HUDEP-2 (cell line): ENCODE data around the gene UBE4B.
"Not testable (repeated sequence)": the region's sequence is repeated elsewhere in the genome, so short reads cannot be mapped to it uniquely, and the experiment has no call there.

Source experiments
- DNase-seq, 76 experiments: peaks; one replicate each; lab custom pipeline; 2025; ENCODE audit not compliant: unreplicated experiment in 76 of 76; lab: John Stamatoyannopoulos, UW

UBE4B gene

GRCh38 chr1:10068605-10069294, 36.0 kb downstream of the UBE4B start:
- DNase-seq: no peak

GRCh38 chr1:10070206-10070605, 37.4 kb downstream of the UBE4B start:
- no peak for DNase-seq

GRCh38 chr1:10071640-10072039, 38.9 kb downstream of the UBE4B start:
- DNase-seq: no peak

DNA sequence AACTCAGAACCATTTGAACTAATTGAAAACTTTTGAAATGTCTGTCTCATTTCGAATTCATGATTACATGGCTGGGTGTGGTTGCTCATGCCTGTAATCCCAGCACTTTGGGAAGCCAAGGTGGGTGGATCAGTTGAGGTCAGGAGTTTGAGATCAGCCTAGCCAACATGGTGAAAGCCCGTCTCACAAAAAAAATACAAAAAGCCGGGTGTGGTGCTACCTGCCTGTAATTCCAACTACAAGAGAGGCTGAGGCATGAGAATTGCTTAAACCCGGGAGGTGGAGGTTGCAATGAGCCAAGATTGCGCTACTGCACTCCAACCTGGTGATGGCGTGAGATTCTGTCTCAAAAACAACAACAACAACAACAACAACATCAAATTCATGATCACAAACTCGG, 40.6 kb downstream of the UBE4B start:
- not testable (repeated sequence) for DNase-seq

GRCh38 chr1:10074059-10074851, 41.5 kb downstream of the UBE4B start:
- DNase-seq: peak in 22 of 76 experiments; percentile 3 to 47 (median 20)

DNA sequence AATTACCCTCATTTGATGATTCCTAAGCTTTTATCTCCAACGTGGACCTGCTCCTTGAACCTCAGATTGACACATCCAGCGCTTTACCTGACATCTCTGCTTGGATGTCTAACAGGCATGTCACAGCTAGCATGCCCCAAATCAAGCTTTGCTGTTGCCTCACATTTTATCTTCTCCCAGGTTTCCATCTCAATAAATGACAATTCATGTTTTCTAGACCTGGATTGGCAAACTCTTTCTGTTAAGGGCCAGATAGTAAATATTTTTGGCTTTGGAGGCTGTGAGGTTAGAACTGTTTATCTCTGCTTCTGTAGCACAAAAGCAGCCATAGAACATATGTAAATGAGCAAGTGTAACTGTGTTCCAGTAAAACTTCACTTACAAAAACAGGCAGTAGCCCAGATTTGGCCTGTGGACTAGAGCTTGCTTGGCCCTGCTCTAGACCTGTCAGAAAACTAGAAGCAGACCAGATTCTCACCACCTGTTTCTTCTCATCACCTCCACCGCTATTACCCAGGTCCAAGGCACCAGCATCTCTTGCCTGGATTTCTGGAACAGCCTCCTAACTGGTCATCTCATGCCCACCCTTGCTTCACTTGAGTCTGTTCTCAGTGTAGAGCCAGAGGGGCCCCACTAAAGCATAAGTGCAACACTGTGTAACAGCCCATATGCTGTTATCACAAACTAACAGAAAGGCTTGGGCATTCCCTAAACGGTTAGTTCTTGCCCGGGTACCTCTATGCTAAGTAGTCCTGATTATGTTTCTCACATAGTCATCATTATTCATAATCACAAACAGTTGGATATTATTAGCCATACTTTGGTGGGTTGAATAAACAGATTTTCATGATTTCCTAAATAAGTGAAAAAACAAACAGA, 42.3 kb downstream of the UBE4B start:
- DNase-seq: peak in 3 of 76 experiments; percentile 5 to 14 (median 13)

GRCh38 chr1:10075732-10076131, 43.0 kb downstream of the UBE4B start:
- DNase-seq: no peak

DNA sequence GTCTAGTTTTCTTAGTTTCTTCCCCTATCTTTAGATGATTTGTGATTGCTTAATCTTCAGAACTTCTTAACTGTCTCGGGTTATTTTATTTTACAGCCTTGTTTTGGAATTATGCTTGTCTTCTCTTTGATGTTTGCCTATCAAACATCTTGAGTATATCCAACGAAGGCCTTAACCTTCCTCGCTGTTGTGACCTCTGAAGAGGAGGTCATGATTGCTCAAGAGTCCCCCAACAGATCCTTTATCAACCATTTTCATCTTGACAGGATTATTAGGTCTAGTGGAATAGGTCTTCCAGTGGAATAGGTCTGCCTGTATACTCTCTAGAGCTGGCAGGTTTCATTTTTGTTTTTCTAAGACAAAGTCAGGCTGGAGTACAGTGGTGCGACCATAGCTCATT, 45.7 kb downstream of the UBE4B start:
- no peak for DNase-seq

DNA sequence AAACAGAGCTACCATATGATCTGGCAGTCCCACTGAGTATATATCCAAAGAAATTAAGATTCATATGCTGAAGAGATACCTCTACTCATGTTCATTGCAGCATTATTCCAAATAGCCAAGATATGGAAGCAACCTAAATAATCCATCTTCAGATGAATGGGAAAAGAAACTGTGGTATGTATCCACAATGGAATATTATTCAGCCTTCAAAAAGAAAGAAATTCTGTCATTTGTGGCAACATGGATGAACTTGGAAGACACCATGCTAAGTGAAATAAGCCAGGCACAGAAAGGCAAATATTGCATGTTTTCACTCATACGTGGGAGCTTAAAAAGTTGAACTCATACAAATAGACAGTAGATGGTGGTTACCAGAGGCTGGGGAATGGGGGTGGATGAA, 47.8 kb downstream of the UBE4B start:
- no peak for DNase-seq

GRCh38 chr1:10082785-10083479, 50.2 kb downstream of the UBE4B start:
- no peak for DNase-seq

GRCh38 chr1:10084045-10084444, 51.3 kb downstream of the UBE4B start:
- no peak for DNase-seq

DNA sequence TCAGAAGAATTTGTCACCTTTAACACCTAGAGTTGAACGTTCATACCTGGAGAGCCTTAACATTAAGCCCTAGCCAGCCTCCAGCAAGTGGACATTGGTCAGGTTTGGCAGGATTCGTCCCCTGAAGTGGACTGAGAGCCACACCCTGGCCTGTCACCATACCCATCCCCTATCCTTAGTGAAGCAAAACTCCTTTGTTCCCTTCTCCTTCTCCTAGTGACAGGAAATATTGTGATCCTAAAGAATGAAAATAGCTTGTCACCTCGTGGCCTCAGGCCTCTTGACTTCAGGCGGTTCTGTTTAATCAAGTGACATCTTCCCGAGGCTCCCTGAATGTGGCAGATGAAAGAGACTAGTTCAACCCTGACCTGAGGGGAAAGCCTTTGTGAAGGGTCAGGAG, 52.3 kb downstream of the UBE4B start:
- DNase-seq: no peak

- no peak for DNase-seq
These were observed 54.5 kb downstream of the UBE4B start for GRCh38 chr1:10087210-10087609.

DNA sequence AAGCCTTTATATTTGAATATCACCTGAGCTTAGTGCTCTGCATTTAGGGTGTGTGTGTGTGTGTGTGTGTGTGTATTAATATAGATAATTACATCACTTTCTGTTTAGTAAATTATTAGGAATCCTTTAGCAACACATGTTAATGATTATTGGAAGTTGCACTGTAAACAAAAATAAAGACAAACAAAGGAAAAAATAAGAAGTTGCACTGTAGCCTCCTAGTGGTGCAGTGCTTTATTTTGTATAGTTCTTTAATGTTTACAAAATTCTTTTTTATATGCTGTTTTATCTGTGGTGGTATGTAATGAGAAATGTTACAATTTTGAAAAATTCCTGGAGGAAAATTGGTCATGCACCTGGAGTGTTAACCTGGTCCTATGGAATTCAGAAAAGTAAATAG, 69.2 kb downstream of the UBE4B start:
- no peak for DNase-seq

DNA sequence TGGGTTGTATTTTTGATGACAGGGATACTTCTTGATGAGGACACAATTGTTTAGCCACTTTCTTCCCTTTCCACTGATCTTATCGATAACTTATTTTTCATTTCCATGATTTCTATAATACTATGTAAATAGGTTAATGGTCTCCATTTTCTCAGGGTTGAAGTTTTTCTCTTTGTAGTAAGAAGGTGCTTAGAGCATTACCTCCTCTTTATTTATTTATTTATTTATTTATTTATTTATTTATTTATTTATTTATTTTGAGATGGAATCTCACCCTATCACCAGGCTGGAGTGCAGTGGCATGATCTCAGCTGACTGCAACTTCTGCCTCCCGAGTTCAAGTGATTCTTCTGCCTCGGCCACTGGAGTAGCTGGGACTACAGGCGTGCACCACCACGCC, 70.4 kb downstream of the UBE4B start:
- DNase-seq: no peak

DNA sequence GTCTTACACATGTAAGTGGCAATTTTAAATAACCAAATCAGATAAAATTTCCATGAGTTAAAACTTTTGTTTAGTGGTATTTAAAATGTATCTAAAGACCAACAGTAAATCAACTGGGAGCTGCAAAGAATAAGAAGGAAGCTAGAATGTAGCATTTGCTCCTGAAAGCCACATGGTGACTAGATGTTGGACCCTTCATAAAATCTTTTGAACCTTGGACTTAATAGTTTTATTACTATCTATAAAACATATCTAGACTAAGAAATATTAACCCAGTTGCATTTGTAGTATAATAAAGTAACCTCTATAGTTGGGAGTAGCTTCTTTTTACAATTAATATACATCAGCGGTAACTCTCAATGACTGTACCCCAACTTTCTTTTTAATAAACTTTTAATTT, 72.1 kb downstream of the UBE4B start:
- DNase-seq: no peak

DNA sequence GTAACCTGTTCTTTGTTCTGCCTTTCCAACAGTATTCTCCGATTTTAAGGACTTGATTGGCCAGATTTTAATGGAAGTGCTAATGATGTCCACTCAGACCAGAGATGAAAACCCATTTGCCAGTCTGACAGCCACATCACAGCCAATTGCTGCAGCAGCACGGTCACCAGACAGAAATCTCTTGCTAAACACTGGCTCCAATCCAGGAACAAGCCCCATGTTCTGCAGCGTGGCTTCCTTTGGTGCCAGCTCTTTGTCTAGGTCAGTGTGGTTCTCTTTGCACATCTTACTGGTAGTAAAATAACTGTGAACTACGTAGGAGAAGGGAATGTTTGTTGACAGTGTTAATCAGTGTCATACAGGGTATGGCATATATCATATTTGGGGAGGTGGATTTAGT, 72.7 kb downstream of the UBE4B start:
- DNase-seq: no peak

DNA sequence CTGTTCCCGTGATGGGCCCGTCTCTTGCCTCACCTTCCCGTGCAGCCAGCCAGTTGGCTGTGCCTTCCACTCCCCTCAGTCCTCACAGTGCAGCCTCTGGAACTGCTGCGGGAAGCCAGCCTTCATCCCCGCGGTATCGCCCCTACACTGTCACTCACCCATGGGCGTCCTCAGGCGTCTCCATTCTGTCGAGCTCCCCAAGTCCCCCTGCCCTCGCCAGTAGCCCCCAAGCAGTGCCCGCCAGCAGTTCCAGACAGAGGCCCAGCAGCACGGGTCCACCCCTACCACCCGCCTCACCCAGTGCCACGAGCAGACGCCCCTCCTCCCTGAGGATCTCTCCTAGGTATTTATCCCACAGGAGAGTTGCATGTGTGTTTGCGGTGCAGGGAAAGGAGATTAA, 73.5 kb downstream of the UBE4B start:
- DNase-seq: no peak

DNA sequence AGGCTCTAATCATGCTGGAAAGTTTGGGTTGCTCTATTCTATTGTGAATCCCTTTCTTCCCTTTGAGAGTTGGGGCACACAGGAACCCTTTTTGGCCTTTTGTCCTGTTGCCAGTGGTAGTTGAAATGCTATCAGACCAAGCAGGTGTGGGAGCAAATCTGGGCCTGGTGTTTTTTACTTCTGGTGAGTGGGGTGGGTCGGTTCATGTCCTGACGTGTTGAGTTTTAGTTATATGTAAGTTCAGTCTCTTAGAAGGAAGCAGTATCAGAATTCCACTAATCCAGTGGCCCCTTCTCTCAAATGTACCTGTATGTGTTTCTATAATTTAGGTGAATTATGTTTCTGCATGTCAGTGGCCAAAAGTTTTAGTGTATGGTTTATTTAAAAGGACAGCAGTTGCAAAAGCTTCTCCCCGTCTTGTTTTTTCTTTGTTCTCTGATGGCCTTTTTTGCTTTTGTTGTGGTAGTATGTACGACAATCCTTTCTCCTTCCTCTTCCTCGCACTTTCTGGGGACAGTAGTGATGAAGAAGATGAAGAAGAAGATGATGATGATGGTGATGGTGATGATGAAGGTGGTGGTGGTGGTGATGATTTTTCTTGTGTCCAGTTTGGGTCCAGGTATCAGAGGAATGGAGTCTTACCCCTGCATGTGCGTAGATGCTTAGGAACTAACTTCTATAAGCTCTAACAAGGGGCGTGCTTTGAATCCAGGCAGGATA, 74.2 kb downstream of the UBE4B start:
- no peak for DNase-seq

GRCh38 chr1:10107476-10107847, 74.7 kb downstream of the UBE4B start:
- not testable (repeated sequence) for DNase-seq
